ENCODE data around the gene CDC20.
A peak's percentile ranks its signal among the peaks of the same experiment; 100 is the strongest.
"Not testable (repeated sequence)": the region's sequence is repeated elsewhere in the genome, so short reads cannot be mapped to it uniquely, and the experiment has no call there.

CDC20 gene

DNA sequence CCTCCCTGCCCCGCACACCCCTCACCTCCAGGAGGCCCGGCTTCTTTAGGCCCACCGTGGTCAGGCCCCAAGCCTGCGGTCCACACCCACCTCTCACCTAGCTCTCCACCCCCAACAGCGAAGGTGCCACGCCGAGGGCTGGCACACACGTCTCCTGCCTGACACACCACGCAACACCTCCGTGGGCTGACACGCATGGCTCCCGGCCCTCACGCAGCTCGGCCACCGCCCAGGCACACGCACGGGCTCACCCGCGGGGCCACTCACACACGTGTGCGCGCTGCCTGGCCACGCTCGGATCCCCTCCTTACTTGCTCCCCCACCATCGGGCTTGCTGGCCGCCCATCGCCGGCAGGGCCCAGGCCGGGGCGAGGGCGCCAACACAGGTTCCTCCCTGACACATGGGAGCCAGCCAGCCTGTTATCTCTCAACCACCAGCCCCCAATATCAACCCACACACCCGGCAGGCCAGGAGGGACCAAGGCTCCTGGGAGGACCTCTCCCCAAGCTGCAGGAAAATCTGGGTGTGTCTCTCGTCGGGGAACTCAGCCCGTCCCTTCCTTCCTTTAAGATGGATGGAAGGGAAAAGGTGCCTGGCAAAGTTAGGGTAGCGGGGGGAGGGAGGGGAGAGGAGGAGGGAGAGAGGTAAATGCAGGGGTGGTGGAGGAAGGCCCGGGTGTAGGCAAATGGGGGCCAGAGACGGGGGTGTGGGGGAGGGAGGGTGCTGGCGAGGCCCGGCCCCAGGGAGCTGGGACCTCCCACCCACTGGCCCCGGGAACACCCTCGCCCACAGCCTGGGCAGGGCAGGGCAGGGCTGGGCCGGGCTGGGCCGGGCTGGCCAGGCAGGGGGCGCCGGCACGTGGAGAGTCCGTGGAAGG, 8.5 kb downstream of the CDC20 start:
- peak overlapping the region; percentile 84 for H3K27ac ChIP-seq (ENCODE audit: low read depth, low read length)
- WGBS (ENCODE audit: extremely low coverage, insufficient coverage, low lambda C conversion rate), result no CpG with 5 or more reads among the region's 48 CpGs
- peaks cover 9% of the 10 kb centered on the region for H3K79me2 ChIP-seq (ENCODE audit: control insufficient read depth, insufficient read depth, low read length)
- H3K79me1 ChIP-seq (ENCODE audit: low read length), result peaks cover 16% of the 10 kb centered on the region
- no peak overlapping the region for H2BK15ac ChIP-seq (replicated peaks; ENCODE audit: low read depth)
- peaks cover 12% of the 10 kb centered on the region for H3K36me3 ChIP-seq (ENCODE audit: control insufficient read depth, insufficient read depth, low read length)
- peak; percentile 65 for DNase-seq
- peak overlapping the region; percentile 75 for H3K18ac ChIP-seq (ENCODE audit: low read length)
- H4K5ac ChIP-seq (ENCODE audit: low read length), result no peak overlapping the region
- peak overlapping the region; percentile 87 for H2AK5ac ChIP-seq (ENCODE audit: low read length)
- H3K27me3 ChIP-seq (ENCODE audit: insufficient read depth, low read length, poor library complexity), result no peaks in the 10 kb centered on the region
- H3K4me1 ChIP-seq (ENCODE audit: control insufficient read depth, low read depth, low read length), result peaks cover 13% of the 10 kb centered on the region
- no peak overlapping the region for H4K8ac ChIP-seq (ENCODE audit: low read depth, low read length)
- H3K56ac ChIP-seq (ENCODE audit: low read length), result peak overlapping the region; percentile 96
- H3K4ac ChIP-seq (ENCODE audit: low read depth, low read length), result no peak overlapping the region
- H2BK5ac ChIP-seq (ENCODE audit: low read length), result peak overlapping the region; percentile 51
- H3K4me2 ChIP-seq (ENCODE audit: low read length), result peak overlapping the region; percentile 88
- H3K9ac ChIP-seq (ENCODE audit: low read length), result peak overlapping the region; percentile 91
- H2BK120ac ChIP-seq (ENCODE audit: low read depth, low read length), result no peak overlapping the region
- H3K23ac ChIP-seq (ENCODE audit: low read length), result no peak overlapping the region
- H3K4me3 ChIP-seq (ENCODE audit: low read length), result peak overlapping the region; percentile 71

GRCh38 chr1:43367904-43368645, 9.3 kb downstream of the CDC20 start, which contains the start of gene ELOVL1:
Gene ELOVL1 (minus strand): TSS chr1:43368011. CDS start chr1:43365609, 2,402 bp downstream.
- Histone ChIP-seq H4K8ac (ENCODE audit: low read depth, low read length) (no peak within 1 kb of the TSS), H3K4me3 (ENCODE audit: low read length) (peak within 1 kb of the TSS; percentile 71), H3K4me2 (ENCODE audit: low read length) (peak within 1 kb of the TSS; percentile 94), H2BK120ac (ENCODE audit: low read depth, low read length) (no peak within 1 kb of the TSS), H3K36me3 (ENCODE audit: control insufficient read depth, insufficient read depth, low read length) (peaks cover 9% of the 10 kb centered on the region), H2BK5ac (ENCODE audit: low read length) (peak within 1 kb of the TSS; percentile 51), H3K23ac (ENCODE audit: low read length) (no peak within 1 kb of the TSS), H3K27me3 (ENCODE audit: insufficient read depth, low read length, poor library complexity) (no peaks in the 10 kb centered on the region), H2BK15ac (replicated peaks; ENCODE audit: low read depth) (no peak within 1 kb of the TSS), H3K4ac (ENCODE audit: low read depth, low read length) (peak within 1 kb of the TSS; percentile 60), H3K56ac (ENCODE audit: low read length) (peak within 1 kb of the TSS; percentile 97), H2AK5ac (ENCODE audit: low read length) (peak within 1 kb of the TSS; percentile 87), H4K5ac (ENCODE audit: low read length) (peak within 1 kb of the TSS; percentile 90), H3K4me1 (ENCODE audit: control insufficient read depth, low read depth, low read length) (peaks cover 13% of the 10 kb centered on the region), H3K79me2 (ENCODE audit: control insufficient read depth, insufficient read depth, low read length) (peaks cover 9% of the 10 kb centered on the region), H3K9ac (ENCODE audit: low read length) (peak within 1 kb of the TSS; percentile 97), H3K79me1 (ENCODE audit: low read length) (peaks cover 16% of the 10 kb centered on the region), H3K18ac (ENCODE audit: low read length) (peak within 1 kb of the TSS; percentile 83), H3K27ac (ENCODE audit: low read depth, low read length) (peak within 1 kb of the TSS; percentile 95)
- DNase-seq, result peak; percentile 95
- no CpG with 5 or more reads among the region's 58 CpGs for WGBS (ENCODE audit: extremely low coverage, insufficient coverage, low lambda C conversion rate)

DNA sequence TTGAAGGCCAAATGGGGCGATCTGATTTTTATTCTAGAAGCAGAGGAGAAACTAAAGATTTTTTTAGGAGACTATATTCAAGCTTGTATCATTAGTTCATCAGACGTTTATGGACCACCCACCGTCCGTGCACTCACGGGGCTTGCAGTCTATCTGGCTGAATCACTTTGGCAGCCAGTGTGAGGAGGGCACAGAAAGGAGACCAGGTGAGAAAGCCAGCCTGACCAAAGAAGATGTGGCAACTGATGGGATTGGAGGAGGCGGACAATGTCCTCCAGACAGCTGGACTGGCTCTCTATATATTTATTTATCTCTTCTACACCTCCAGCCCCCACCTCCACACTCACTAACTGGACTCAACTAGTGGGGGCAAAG, 9.9 kb downstream of the CDC20 start:
- Histone ChIP-seq H3K4me1 (ENCODE audit: control insufficient read depth, low read depth, low read length) (peaks cover 13% of the 10 kb centered on the region), H2BK120ac (ENCODE audit: low read depth, low read length) (no peak overlapping the region), H3K18ac (ENCODE audit: low read length) (no peak overlapping the region), H3K4me3 (ENCODE audit: low read length) (peak overlapping the region; percentile 64), H3K79me2 (ENCODE audit: control insufficient read depth, insufficient read depth, low read length) (peaks cover 9% of the 10 kb centered on the region), H3K27me3 (ENCODE audit: insufficient read depth, low read length, poor library complexity) (no peaks in the 10 kb centered on the region), H3K56ac (ENCODE audit: low read length) (peak overlapping the region; percentile 97), H2AK5ac (ENCODE audit: low read length) (no peak overlapping the region), H3K9ac (ENCODE audit: low read length) (peak overlapping the region; percentile 97), H3K4me2 (ENCODE audit: low read length) (peak overlapping the region; percentile 94), H4K8ac (ENCODE audit: low read depth, low read length) (no peak overlapping the region), H3K27ac (ENCODE audit: low read depth, low read length) (no peak overlapping the region), H3K79me1 (ENCODE audit: low read length) (peaks cover 16% of the 10 kb centered on the region), H3K4ac (ENCODE audit: low read depth, low read length) (no peak overlapping the region), H2BK5ac (ENCODE audit: low read length) (peak overlapping the region; percentile 51), H3K23ac (ENCODE audit: low read length) (no peak overlapping the region), H4K5ac (ENCODE audit: low read length) (no peak overlapping the region), H2BK15ac (replicated peaks; ENCODE audit: low read depth) (no peak overlapping the region), H3K36me3 (ENCODE audit: control insufficient read depth, insufficient read depth, low read length) (peaks cover 6% of the 10 kb centered on the region)
- no peak for DNase-seq
- no CpG with 5 or more reads among the region's 6 CpGs for WGBS (ENCODE audit: extremely low coverage, insufficient coverage, low lambda C conversion rate)

DNA sequence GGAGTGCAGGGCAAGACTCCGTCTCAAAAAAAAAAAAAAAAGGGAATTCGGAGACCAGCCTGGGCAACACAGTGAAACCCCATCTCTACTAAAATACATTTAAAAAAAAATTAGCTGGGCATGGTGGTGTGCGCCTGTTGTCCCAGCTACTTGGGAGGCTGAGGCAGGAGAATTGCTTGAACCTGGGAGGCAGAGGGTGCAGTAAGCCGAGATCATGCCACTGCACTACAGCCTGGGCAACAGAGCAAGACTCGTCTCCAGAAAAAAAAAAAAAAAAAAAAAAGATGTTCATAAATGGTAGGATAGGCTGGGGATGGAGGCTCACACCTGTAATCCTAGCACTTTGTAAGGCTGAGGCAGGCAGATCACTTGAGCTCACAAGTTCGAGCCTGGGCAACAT, 11.0 kb downstream of the CDC20 start:
- H3K18ac ChIP-seq (ENCODE audit: low read length); H2BK15ac ChIP-seq (replicated peaks; ENCODE audit: low read depth); H3K4ac ChIP-seq (ENCODE audit: low read depth, low read length); H3K4me2 ChIP-seq (ENCODE audit: low read length); H3K56ac ChIP-seq (ENCODE audit: low read length); H3K9ac ChIP-seq (ENCODE audit: low read length); H3K36me3 ChIP-seq (ENCODE audit: control insufficient read depth, insufficient read depth, low read length); H4K8ac ChIP-seq (ENCODE audit: low read depth, low read length); H3K79me2 ChIP-seq (ENCODE audit: control insufficient read depth, insufficient read depth, low read length); H2AK5ac ChIP-seq (ENCODE audit: low read length); H2BK120ac ChIP-seq (ENCODE audit: low read depth, low read length); H3K4me3 ChIP-seq (ENCODE audit: low read length); H4K5ac ChIP-seq (ENCODE audit: low read length); H3K23ac ChIP-seq (ENCODE audit: low read length); H2BK5ac ChIP-seq (ENCODE audit: low read length); DNase-seq; H3K27me3 ChIP-seq (ENCODE audit: insufficient read depth, low read length, poor library complexity); H3K27ac ChIP-seq (ENCODE audit: low read depth, low read length): not testable (repeated sequence)
- H3K79me1 ChIP-seq (ENCODE audit: low read length), result peaks cover 16% of the 10 kb centered on the region
- H3K4me1 ChIP-seq (ENCODE audit: control insufficient read depth, low read depth, low read length), result peaks cover 13% of the 10 kb centered on the region
- WGBS (ENCODE audit: extremely low coverage, insufficient coverage, low lambda C conversion rate), result no CpG with 5 or more reads among the region's 6 CpGs

- no CpG with 5 or more reads among the region's 4 CpGs for WGBS (ENCODE audit: extremely low coverage, insufficient coverage, low lambda C conversion rate)
- Histone ChIP-seq H2BK15ac (replicated peaks; ENCODE audit: low read depth) (no peak overlapping the region), H3K4ac (ENCODE audit: low read depth, low read length) (no peak overlapping the region)
Measured at GRCh38 chr1:43370564-43370963, 11.8 kb downstream of the CDC20 start.

More at GRCh38 chr1:43370564-43370963, 11.8 kb downstream of the CDC20 start:
- H3K4me2 ChIP-seq (ENCODE audit: low read length), result no peak overlapping the region
- no peak overlapping the region for H3K23ac ChIP-seq (ENCODE audit: low read length)
- no peak overlapping the region for H3K27ac ChIP-seq (ENCODE audit: low read depth, low read length)
- no peak overlapping the region for H4K5ac ChIP-seq (ENCODE audit: low read length)
- H3K18ac ChIP-seq (ENCODE audit: low read length), result no peak overlapping the region
- no peak overlapping the region for H2BK5ac ChIP-seq (ENCODE audit: low read length)
- no peak overlapping the region for H3K56ac ChIP-seq (ENCODE audit: low read length)
- H2BK120ac ChIP-seq (ENCODE audit: low read depth, low read length), result no peak overlapping the region
- no peaks in the 10 kb centered on the region for H3K27me3 ChIP-seq (ENCODE audit: insufficient read depth, low read length, poor library complexity)
- H3K4me1 ChIP-seq (ENCODE audit: control insufficient read depth, low read depth, low read length), result peaks cover 12% of the 10 kb centered on the region
- peaks cover 7% of the 10 kb centered on the region for H3K79me2 ChIP-seq (ENCODE audit: control insufficient read depth, insufficient read depth, low read length)
- H3K9ac ChIP-seq (ENCODE audit: low read length), result no peak overlapping the region
- H3K79me1 ChIP-seq (ENCODE audit: low read length), result peaks cover 11% of the 10 kb centered on the region
- H4K8ac ChIP-seq (ENCODE audit: low read depth, low read length), result no peak overlapping the region
- no peaks in the 10 kb centered on the region for H3K36me3 ChIP-seq (ENCODE audit: control insufficient read depth, insufficient read depth, low read length)
- H3K4me3 ChIP-seq (ENCODE audit: low read length), result no peak overlapping the region
- no peak overlapping the region for H2AK5ac ChIP-seq (ENCODE audit: low read length)
- peak; percentile 73 for DNase-seq

Data from mesendoderm (in vitro differentiated cells).